Stimulated activated CD4-positive, alpha-beta T cell treated with anti-CD3 and anti-CD28 coated beads, TNF-alpha, amount 100 ng/mL, for 4 hours (primary cell): ENCODE measurements around the gene DUS2.

Source experiments
- DNase-seq, 3 experiments: peaks; one replicate each; pipeline ENCODE4 v3.0.0-alpha.2; 2020; ENCODE audit warnings: low read depth in 3 of 3

The DUS2 gene

GRCh38 chr16:68126395-68126794, 103.3 kb downstream of the DUS2 start:
- DNase-seq = no peak

- DNase-seq = no peak
Measured at GRCh38 chr16:68128577-68129305, 105.7 kb downstream of the DUS2 start.
